Hematopoietic multipotent progenitor cell treated with erythropoietin and hydrocortisone succinate and interleukin-3 and kit ligand, for 8 days (in vitro differentiated cells): ENCODE results near the gene PGAM5.
"Not testable (repeated sequence)": the region's sequence is repeated elsewhere in the genome, so short reads cannot be mapped to it uniquely, and the experiment has no call there.

Source experiments
- DNase-seq: peaks from one replicate; pipeline ENCODE4 v3.0.0-alpha.2; 2015

Gene PGAM5

DNA sequence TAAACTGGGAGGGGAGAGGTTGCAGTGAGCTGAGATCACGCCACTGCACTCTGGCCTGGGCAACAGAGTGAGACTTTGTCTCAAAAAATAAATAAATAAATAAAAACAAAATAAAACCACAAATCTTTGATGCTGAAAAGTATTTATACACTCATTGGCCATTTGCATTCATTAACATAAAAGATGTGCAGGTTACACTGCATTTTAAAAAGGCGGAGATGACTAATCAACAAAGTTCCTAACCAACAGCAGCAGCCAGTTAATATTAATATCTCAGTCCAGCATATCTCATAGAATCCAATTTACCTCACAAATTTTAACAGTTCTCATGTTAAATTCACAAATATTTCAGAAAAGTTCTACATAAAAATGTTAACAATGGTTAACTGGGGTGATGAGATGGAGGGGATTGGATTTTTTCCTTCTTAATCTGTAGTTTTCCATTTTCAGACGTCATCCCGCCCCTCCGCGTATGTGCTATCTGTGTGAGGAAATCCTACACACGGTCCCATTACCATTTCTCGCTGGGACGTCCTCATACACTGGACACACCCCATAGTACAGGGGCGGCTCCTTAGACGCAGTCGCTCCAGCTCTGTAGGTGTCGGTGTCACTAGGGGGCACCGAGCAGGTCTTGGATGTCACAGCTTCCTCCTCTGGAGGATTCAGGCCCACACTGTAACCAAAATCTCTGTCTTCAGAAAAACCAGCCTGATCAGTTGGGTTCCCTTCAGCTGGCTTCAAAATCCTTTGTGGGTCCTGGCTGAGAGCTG, 43.7 kb downstream of the PGAM5 start:
- peak; percentile 41 for DNase-seq

DNA sequence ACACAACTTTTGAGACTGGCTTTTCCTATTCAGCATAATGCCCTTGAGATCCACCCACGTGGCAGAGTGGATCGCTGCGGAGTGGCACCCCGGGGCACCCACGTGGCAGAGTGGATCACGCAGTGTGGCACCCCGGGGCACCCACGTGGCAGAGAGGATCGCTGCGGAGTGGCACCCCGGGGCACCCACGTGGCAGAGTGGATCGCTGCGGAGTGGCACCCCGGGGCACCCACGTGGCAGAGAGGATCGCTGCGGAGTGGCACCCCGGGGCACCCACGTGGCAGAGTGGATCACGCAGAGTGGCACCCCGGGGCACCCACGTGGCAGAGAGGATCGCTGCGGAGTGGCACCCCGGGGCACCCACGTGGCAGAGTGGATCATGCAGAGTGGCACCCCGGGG, 48.2 kb downstream of the PGAM5 start:
- DNase-seq = not testable (repeated sequence)

DNA sequence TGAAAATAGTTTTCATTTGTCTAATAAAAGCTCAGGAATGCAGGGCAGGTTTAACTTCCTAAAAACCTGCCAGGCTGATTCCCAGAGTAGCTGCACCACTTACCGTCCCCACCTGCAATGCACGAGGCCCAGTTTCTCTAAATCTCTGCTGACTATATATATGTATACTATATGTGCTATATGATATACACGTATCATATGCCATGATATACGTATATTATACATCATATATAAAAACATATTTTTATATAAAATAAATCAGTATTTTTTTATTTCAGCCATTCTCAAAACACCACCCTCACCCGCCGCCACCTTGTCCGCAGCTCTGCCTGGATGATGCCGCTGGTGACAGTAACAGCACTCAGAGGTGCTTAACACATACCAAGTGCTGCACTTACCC, 48.7 kb downstream of the PGAM5 start:
- DNase-seq = no peak

DNA sequence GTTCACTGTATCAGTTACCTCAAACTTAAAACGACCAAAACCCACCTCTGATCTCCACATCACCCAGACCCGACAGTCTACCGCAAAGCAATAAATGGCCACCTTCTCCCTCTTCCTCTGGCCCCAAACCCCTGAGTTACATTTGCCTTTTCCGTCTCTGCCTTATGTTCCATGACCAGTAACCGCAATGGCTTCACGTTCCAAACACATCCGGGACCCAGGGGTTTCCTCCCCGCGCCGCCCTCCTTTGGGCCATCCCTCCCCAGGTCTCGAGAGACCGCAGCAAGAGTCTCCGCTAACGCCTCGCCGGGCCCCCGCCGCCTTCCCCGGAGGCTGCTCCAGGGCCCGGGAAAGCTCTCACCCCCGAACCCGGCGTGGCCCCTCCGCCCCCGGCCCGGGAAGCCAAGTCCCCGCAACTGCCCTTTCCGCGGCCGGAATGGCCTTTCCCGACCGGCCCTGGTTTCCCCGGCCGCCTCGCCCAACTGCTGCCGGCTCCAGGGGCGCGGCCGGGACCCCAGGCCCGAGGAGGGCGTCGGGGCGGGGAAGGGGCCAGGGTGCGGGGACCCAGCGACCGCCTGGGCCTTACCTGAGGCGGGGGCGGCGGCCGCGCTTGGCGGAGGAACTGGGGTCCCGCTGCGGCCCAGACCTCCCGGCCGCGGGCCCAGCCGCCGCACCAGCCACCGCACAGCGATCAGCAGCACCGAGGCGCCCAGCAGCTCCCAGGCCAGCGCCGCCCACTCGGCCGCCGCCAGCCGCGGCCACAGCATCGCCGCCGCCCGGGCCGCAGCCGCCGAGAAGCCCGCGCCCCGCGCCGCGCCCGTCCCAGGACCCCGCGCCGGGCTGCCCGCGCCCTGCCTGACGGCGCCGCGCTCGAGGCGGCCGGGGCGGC, 50.6 kb downstream of the PGAM5 start, which contains the start of gene ANKLE2:
ANKLE2 (minus strand) TSS at position 801 of the 889 bp plus-strand sequence; CDS start at position 767, 34 bp downstream.
- DNase-seq = peak; percentile 58

DNA sequence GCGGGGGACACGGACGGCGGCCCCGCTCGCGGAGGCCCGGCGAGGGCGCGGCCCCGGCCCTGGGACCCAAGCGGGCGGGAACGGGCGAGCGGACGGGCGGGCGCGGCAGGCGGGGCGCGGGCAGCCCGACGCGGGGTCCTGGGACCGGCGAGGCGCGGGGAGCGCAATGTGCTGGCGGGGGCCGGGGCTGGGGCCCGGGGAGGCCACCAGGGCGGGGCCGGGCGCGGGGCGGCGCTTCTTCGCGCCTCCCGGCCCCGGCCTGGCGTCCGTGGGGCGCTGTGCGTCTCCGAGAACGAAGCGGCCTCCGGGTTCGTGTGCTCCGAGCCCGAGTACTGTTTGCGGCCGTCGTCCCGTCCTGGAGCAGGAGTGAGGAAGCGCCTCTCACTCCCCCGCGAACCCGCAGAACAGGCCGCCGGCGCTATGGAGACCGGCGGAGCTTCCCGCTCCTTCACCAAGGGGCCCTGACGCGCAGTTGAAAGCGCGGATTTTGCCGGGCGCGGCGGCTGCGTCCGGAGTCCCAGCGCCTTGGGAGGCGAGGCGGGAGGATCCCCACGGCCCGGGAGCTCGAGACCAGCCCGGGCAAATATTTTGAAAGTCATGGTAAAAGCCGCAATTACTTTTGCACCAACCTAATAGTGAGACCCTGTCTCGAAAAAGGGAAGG, 51.4 kb downstream of the PGAM5 start:
- peak; percentile 82 for DNase-seq

DNA sequence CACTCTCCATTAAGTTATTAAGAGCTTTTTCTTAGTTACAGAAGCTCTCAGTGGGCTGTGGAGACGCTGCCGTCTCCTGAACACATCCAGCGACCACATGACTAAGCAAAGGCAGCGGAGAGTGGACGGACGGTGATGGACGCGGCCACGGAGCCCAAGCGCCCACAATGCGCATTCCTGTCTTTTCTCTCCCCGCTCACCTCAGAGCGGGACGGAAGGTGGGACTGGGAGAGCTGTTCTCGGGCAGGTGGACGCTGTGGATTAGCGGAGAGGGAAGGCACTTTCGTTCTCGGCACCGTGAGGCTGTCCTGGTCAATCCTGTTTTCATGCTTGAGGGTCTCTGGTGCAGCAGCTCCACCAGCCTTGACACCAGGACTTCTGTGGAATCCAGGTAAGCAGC, 53.6 kb downstream of the PGAM5 start:
- DNase-seq = no peak

DNA sequence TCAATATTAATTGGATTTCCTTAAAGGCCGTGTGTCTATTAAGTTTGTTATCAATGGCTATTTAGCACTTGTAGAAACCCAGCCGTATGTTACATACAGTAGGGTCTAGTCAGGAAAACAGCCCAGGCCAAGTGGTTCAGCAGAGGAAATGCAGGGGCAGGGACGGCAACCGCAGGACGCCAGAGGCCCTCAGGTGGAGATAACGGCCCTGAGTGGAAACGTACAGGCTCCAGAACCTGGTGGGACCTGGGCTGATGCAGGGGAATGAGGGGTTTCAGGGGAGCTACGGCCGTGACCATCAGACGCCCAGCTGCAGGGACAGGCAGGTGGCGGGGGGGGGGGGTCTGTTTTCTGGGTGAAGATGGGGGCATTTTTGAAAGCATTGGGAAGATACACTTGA, 54.7 kb downstream of the PGAM5 start:
- no peak for DNase-seq

DNA sequence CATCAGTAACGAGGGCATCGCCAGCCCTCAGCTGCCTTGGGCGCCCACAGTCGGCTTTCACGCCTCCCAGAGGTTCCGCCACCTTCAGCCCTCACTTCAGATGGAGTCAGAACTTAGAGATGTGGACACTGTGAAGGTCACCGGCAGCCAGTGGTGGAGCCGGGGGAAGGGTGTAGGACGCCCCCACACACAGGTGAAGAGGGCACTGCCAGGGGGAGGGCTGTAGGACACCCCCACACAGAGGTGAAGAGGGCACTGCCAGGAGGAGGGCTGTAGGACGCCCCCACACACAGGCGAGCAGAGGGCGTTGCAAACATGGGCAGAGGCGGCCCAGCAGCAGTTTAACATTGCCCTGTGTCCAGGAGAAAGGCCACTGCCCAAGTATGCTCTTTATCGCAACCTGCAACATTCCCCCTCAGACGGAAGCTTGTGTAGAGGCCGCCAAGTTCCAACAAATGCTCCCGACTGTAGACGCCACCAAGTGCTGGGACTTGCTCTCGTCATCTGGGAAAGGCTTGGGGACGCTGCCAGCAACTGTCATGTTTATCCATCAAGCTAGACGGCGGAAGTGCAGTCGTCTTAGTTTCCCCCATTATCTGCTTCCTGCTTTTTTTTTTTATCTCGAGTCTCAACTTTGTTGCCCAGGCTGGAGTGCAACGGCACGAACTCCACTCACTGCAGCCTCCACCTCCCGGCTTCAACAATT, 55.9 kb downstream of the PGAM5 start:
- DNase-seq = peak; percentile 51

DNA sequence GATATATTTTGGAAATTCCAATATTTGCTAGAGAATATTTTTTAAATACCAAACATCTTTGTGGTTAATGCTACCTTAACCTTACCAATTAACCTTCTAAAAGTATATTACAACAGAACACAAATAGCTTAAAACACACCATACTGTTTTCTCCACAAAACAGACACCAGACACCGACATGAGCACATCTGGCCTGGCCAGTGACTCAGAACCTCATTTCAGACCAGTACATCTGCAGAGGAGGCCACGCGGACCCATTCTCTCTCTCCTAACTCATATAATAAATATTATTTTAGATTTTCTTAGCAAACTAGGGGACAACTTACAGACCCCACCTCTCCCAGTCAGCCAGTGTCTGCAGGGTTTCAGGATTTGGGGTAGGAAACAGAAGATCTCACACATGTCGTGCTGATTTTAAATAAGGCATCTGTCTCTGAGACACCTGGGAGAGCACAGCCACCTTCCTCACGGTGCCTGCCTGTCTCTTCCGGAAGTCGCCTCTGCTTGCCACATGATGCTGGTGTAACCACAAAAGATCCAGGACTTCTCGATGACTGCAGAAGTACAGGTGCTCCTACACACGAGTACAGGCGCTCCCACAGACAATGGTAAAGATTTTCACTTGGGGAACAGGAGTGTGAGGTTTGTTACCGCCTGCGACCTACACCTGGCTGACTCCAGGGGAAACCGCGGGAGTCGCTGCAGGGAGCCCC, 60.6 kb downstream of the PGAM5 start:
- no peak for DNase-seq
